Neural progenitor cell (in vitro differentiated cells): ENCODE results near the gene RCAN3. TPM values are rescaled to one million over a fixed set of nuclear protein-coding genes. Genes with fewer than 3 reads are reported as not detected.
"Not testable (repeated sequence)": the region's sequence is repeated elsewhere in the genome, so short reads cannot be mapped to it uniquely, and the experiment has no call there.

ENCODE experiments used
- DNase-seq: peaks from one replicate; pipeline ENCODE4 v3.0.0-alpha.2; 2016; ENCODE audit warnings: low spot score
- H2AFZ ChIP-seq: fragments of 200-600 bp; sonication (generic); replicated peaks from 2 replicates; pipeline ENCODE4 v1.6.1; 2016; ENCODE audit warnings: antibody characterized with exemption
- H3F3A ChIP-seq: fragments of 200-600 bp; sonication (generic); 2 replicates; pipeline ENCODE4 v1.6.1; 2016; ENCODE audit warnings: antibody characterized with exemption, low read depth
- H3K27ac ChIP-seq: fragments of 200-600 bp; sonication (generic); 2 replicates; pipeline ENCODE4 v1.5.1; 2016; ENCODE audit warnings: mild to moderate bottlenecking
- H3K27me3 ChIP-seq: fragments of 200-600 bp; sonication (generic); 2 replicates; pipeline ENCODE4 v1.6.1; 2016; ENCODE audit warnings: mild to moderate bottlenecking, moderate library complexity
- H3K36me3 ChIP-seq: fragments of 200-600 bp; sonication (generic); 2 replicates; pipeline ENCODE4 v1.5.1; 2016
- H3K4me1 ChIP-seq: fragments of 200-600 bp; sonication (generic); 2 replicates; pipeline ENCODE4 v1.6.1; 2016; ENCODE audit warnings: mixed run types
- H3K4me2 ChIP-seq: fragments of 200-600 bp; sonication (generic); 2 replicates; pipeline ENCODE4 v1.6.1; 2016
- H3K4me3 ChIP-seq: fragments of 200-600 bp; sonication (generic); 2 replicates; pipeline ENCODE4 v1.5.1; 2016
- H3K79me2 ChIP-seq: fragments of 200-600 bp; sonication (generic); 2 replicates; pipeline ENCODE4 v1.6.1; 2016; ENCODE audit warnings: low read depth
- H3K9ac ChIP-seq: fragments of 200-600 bp; sonication (generic); 2 replicates; pipeline ENCODE4 v1.6.1; 2016
- H3K9me3 ChIP-seq: fragments of 200-600 bp; sonication (generic); 2 replicates; pipeline ENCODE4 v1.5.1; 2016; ENCODE audit warnings: low read depth
- H4K20me1 ChIP-seq: fragments of 200-600 bp; sonication (generic); 2 replicates; pipeline ENCODE4 v1.6.1; 2016; ENCODE audit warnings: low read depth
- H3K27ac Mint-ChIP-seq: 3 replicates; pipeline ENCODE4 v1.8.0; 2021; ENCODE audit warnings: mixed read lengths
- H3K27me3 Mint-ChIP-seq: 2 replicates; pipeline ENCODE4 v1.8.0; 2022; ENCODE audit warnings: low read depth, mild to moderate bottlenecking, inconsistent platforms, moderate library complexity, mixed read lengths; ENCODE audit not compliant: insufficient read depth
- H3K36me3 Mint-ChIP-seq: 3 replicates; pipeline ENCODE4 v1.8.0; 2021; ENCODE audit warnings: mixed read lengths
- H3K4me1 Mint-ChIP-seq: 3 replicates; pipeline ENCODE4 v1.8.0; 2021; ENCODE audit warnings: mixed read lengths
- H3K4me3 Mint-ChIP-seq: 3 replicates; pipeline ENCODE4 v1.8.0; 2021; ENCODE audit warnings: mild to moderate bottlenecking, moderate library complexity, mixed read lengths
- H3K9me3 Mint-ChIP-seq: 3 replicates; pipeline ENCODE4 v1.8.0; 2020; ENCODE audit warnings: mixed read lengths
- EZH2 ChIP-seq: fragments of 200-600 bp; sonication (generic); IDR thresholded peaks from 2 replicates; pipeline ENCODE4 v1.6.1; 2017; ENCODE audit warnings: antibody characterized with exemption, mild to moderate bottlenecking, moderate library complexity
- EZH2phosphoT487 ChIP-seq: fragments of 200-600 bp; sonication (generic); IDR thresholded peaks from 2 replicates; pipeline ENCODE4 v1.6.1; 2017; ENCODE audit warnings: antibody characterized with exemption
- total RNA-seq: library from RNA; depleted of rRNA; stranded (reverse); fragments of >200 nt; gene quantifications from 2 replicates; pipeline ENCODE4 v1.2.3, GENCODE V29; 2015; ENCODE audit warnings: low replicate concordance
- TF ChIP-seq, protein P1 (sequence below): fragments of 200-600 bp; sonication (generic); IDR thresholded peaks from 2 replicates; pipeline ENCODE4 v1.5.1; 2017; ENCODE audit warnings: antibody characterized with exemption, mild to moderate bottlenecking

RCAN3 gene
- total RNA-seq, 1 donor from 2014 or later = 9.3 TPM

DNA sequence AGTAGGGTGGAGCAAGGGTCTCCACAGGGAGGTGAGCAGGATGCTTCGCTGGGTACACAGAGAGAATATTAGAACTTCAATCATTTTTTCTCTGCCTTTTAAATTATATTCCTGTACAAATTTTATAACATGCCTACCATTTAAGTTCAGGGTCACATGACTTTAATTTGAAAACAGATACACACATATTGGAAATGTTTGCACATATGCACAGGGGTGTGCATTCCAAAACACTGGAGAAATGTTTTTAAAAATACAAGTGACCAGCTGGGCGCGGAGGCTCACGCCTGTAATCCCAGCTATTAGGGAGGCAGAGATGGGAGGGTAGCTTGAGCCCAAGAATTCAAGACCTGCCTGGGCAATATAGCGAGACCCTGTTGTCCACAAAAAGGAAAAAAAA is 47.4 kb upstream of the RCAN3 start:
- no peaks in the 10 kb centered on the region for H3K36me3 ChIP-seq
- no peak overlapping the region for H3K4me2 ChIP-seq
- Mint-ChIP-seq H3K27ac (no peak overlapping the region), H3K27me3 (no peaks in the 10 kb centered on the region), H3K9me3 (no peaks in the 10 kb centered on the region), H3K4me1 (peaks cover 9% of the 10 kb centered on the region), H3K36me3 (no peaks in the 10 kb centered on the region), H3K4me3 (no peak overlapping the region)
- no peaks in the 10 kb centered on the region for H3K27me3 ChIP-seq
- no peak overlapping the region for H3K9ac ChIP-seq
- H3K27ac ChIP-seq = no peak overlapping the region
- no peaks in the 10 kb centered on the region for H3K79me2 ChIP-seq
- no peaks in the 10 kb centered on the region for H4K20me1 ChIP-seq
- TF ChIP-seq EZH2 (no peak), EZH2phosphoT487 (no peak)
- TF ChIP-seq, protein P1, sequence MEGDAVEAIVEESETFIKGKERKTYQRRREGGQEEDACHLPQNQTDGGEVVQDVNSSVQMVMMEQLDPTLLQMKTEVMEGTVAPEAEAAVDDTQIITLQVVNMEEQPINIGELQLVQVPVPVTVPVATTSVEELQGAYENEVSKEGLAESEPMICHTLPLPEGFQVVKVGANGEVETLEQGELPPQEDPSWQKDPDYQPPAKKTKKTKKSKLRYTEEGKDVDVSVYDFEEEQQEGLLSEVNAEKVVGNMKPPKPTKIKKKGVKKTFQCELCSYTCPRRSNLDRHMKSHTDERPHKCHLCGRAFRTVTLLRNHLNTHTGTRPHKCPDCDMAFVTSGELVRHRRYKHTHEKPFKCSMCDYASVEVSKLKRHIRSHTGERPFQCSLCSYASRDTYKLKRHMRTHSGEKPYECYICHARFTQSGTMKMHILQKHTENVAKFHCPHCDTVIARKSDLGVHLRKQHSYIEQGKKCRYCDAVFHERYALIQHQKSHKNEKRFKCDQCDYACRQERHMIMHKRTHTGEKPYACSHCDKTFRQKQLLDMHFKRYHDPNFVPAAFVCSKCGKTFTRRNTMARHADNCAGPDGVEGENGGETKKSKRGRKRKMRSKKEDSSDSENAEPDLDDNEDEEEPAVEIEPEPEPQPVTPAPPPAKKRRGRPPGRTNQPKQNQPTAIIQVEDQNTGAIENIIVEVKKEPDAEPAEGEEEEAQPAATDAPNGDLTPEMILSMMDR = no peak
- DNase-seq = no peak
- no peaks in the 10 kb centered on the region for H3K4me1 ChIP-seq
- H3K9me3 ChIP-seq = no peaks in the 10 kb centered on the region
- no peak overlapping the region for H3K4me3 ChIP-seq
- no peak overlapping the region for H2AFZ ChIP-seq
- H3F3A ChIP-seq = no peaks in the 10 kb centered on the region

- Mint-ChIP-seq H3K36me3 (no peaks in the 10 kb centered on the region), H3K4me3 (no peak overlapping the region), H3K27ac (no peak overlapping the region), H3K9me3 (no peaks in the 10 kb centered on the region), H3K27me3 (no peaks in the 10 kb centered on the region), H3K4me1 (peaks cover 10% of the 10 kb centered on the region)
- DNase-seq = no peak
- H3K27ac ChIP-seq = no peak overlapping the region
- H4K20me1 ChIP-seq = no peaks in the 10 kb centered on the region
- H2AFZ ChIP-seq = no peak overlapping the region
- no peak for TF ChIP-seq EZH2phosphoT487
- TF ChIP-seq EZH2 = no peak
- TF ChIP-seq, protein P1 = no peak
- no peak overlapping the region for H3K4me2 ChIP-seq
- H3K79me2 ChIP-seq = no peaks in the 10 kb centered on the region
- no peaks in the 10 kb centered on the region for H3K27me3 ChIP-seq
- H3K4me1 ChIP-seq = no peaks in the 10 kb centered on the region
- no peaks in the 10 kb centered on the region for H3K36me3 ChIP-seq
- H3F3A ChIP-seq = no peaks in the 10 kb centered on the region
- no peaks in the 10 kb centered on the region for H3K9me3 ChIP-seq
- H3K4me3 ChIP-seq = no peak overlapping the region
- H3K9ac ChIP-seq = no peak overlapping the region
Observed at GRCh38 chr1:24457866-24458265, 44.8 kb upstream of the RCAN3 start.

DNA sequence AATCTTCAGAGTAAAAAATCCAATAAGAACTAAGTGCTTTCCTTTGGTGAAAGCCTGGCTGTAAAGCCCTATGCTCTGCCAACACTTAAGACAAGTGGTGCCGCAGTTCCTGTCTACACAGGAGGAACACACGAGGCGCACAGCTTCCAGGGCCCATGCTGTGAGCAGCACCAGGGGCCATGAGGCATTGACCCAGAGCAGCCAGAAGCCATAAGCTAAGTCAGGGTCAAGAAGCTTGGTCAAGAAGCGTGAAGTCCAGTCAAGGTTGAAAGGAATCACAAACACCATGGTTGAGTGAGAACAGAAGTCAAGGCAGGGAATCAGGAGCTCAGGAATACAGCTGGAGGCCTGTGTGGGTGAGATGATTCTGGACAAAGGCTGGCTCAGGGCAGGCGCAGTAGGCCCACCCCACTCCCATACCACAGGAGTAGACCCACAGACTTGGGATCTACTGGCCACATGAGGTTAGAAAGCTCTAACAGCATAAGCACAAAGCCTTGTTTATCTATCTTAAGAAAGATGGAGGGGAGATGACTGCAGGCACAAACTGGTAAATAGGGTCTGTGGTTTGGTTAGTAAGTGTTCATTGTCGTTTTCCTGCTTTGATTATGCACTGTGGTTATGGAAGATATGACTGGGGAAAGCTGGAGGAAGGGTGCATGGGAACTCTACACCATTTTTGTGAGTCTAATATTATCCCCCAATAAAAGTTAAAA is 42.9 kb upstream of the RCAN3 start:
- H3K9me3 Mint-ChIP-seq = no peaks in the 10 kb centered on the region
- Histone ChIP-seq H3K4me2 (no peak overlapping the region), H4K20me1 (no peaks in the 10 kb centered on the region), H3K9me3 (no peaks in the 10 kb centered on the region), H2AFZ (no peak overlapping the region), H3K79me2 (no peaks in the 10 kb centered on the region), H3K27me3 (no peaks in the 10 kb centered on the region), H3K9ac (no peak overlapping the region), H3K4me3 (no peak overlapping the region), H3K36me3 (no peaks in the 10 kb centered on the region), H3K4me1 (peaks cover 17% of the 10 kb centered on the region), H3K27ac (no peak overlapping the region), H3F3A (peaks cover 5% of the 10 kb centered on the region)
- no peak overlapping the region for H3K27ac Mint-ChIP-seq
- TF ChIP-seq, protein P1 = no peak
- TF ChIP-seq EZH2phosphoT487 (no peak), EZH2 (no peak)
- DNase-seq = no peak
- H3K4me3 Mint-ChIP-seq = no peak overlapping the region
- H3K27me3 Mint-ChIP-seq = no peaks in the 10 kb centered on the region
- H3K4me1 Mint-ChIP-seq = peaks cover 29% of the 10 kb centered on the region
- H3K36me3 Mint-ChIP-seq = no peaks in the 10 kb centered on the region

- H3K27me3 Mint-ChIP-seq = not testable (repeated sequence)
Observed at GRCh38 chr1:24462128-24462527, 40.5 kb upstream of the RCAN3 start.

More at GRCh38 chr1:24462128-24462527, 40.5 kb upstream of the RCAN3 start:
- not testable (repeated sequence) for H3K9ac ChIP-seq, H3K36me3 Mint-ChIP-seq, H3K27me3 ChIP-seq, H3K36me3 ChIP-seq, H2AFZ ChIP-seq, H3K79me2 ChIP-seq, H3K4me2 ChIP-seq, DNase-seq, H3K27ac Mint-ChIP-seq, H3K9me3 Mint-ChIP-seq, H3K4me3 Mint-ChIP-seq, H3F3A ChIP-seq, H3K27ac ChIP-seq, H4K20me1 ChIP-seq, H3K4me3 ChIP-seq, H3K9me3 ChIP-seq
- H3K4me1 Mint-ChIP-seq = peaks cover 33% of the 10 kb centered on the region
- H3K4me1 ChIP-seq = peaks cover 21% of the 10 kb centered on the region
